ENCODE data around the gene MAPK11.

DNA sequence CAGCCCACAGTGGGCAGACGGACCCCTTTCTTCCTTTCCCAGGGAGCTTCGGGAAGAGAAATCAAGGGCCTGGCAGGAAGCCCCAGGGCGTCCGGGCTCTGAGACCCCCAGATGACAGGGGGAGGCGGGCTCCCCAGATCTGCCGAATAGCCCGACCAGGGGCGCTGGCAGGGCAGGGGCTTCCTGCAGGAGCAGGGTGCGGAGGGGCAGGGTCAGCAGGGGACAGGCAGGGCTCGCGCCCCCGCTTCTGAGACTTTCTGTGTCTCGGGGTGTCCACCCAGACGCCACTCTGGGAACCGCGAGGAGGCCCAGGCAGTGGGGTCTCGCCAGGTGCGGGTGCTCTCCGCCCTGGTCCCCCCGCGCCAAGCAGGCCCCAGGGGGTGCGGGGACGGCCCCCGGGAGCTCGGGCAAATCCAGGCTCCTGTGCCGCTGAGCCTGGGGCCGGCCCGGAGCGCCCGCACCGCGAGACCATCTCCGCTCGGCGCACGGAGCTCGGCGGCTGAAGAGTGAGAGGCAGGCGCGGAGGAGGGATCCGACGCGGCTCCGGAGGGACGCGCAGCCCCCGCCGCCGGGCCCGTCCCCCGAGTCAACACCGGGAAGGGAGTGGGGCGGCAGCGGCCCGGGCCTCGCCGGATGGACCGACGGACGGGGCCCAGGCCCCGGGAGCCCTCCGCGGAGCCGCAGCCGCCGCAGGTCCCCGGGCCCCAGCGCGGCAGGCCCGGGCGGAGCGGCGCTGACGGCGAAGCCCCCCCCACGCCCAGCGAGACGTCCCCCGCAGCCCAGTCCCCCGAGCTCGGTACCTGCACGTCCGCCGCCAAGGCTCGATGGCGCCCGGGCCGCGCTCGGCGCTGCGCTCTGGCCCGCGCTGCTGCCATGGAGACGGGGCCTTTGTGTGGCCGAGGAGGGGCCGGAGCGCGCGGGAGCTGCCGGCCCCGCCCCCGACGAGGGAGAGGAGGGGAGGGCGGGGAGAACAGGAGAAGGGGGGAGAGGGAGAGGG, 36.9 kb upstream of the MAPK11 start, which contains the start of gene PLXNB2:
- no peak for TF ChIP-seq EP300 (IDR thresholded peaks at IDR 0.05)
- peak; percentile 56 to 84 (median 80) for TF ChIP-seq POLR2AphosphoS5 (IDR thresholded peaks at IDR 0.05)
- TF ChIP-seq, protein P1, sequence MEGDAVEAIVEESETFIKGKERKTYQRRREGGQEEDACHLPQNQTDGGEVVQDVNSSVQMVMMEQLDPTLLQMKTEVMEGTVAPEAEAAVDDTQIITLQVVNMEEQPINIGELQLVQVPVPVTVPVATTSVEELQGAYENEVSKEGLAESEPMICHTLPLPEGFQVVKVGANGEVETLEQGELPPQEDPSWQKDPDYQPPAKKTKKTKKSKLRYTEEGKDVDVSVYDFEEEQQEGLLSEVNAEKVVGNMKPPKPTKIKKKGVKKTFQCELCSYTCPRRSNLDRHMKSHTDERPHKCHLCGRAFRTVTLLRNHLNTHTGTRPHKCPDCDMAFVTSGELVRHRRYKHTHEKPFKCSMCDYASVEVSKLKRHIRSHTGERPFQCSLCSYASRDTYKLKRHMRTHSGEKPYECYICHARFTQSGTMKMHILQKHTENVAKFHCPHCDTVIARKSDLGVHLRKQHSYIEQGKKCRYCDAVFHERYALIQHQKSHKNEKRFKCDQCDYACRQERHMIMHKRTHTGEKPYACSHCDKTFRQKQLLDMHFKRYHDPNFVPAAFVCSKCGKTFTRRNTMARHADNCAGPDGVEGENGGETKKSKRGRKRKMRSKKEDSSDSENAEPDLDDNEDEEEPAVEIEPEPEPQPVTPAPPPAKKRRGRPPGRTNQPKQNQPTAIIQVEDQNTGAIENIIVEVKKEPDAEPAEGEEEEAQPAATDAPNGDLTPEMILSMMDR (IDR thresholded peaks at IDR 0.05), result no peak

Measured in sigmoid colon (tissue), 4 donors.